Esophagus squamous epithelium (tissue), 4 donors: ENCODE data around the gene CBFA2T2.

ENCODE experiments used
- CTCF ChIP-seq, 6 experiments: fragments of 450-650 bp in 4 of 6; fragments of 200-600 bp in 2 of 6; sonication (generic) in 2 of 6; IDR thresholded peaks; one replicate each; pipeline ENCODE4 v1.5.1; 2016 to 2019; ENCODE audit warnings: antibody characterized with exemption in 6 of 6, mild to moderate bottlenecking in 4 of 6, moderate library complexity in 4 of 6
- POLR2A ChIP-seq, 4 donors: fragments of 450-650 bp; IDR thresholded peaks; one replicate each; pipeline ENCODE4 v1.6.1; 2017; ENCODE audit warnings: antibody characterized with exemption in 4 of 4, mild to moderate bottlenecking in 4 of 4, moderate library complexity in 3 of 4

- TF ChIP-seq CTCF (IDR thresholded peaks at IDR 0.05) (no peak), POLR2A (IDR thresholded peaks at IDR 0.05) (no peak)
These were observed 119.6 kb downstream of the CBFA2T2 start for GRCh38 chr20:33609504-33609903.
